H9 (cell line): Measurements from ENCODE around the gene FAM78A. TPM values are rescaled to one million over a fixed set of nuclear protein-coding genes. Genes with fewer than 3 reads are reported as not detected.

Experiments used
- DNase-seq: peaks from one replicate; pipeline ENCODE4 v3.0.0-alpha.2; 2017
- H2AFZ ChIP-seq: one replicate; pipeline ENCODE4 v1.6.1; 2013; ENCODE audit warnings: mild to moderate bottlenecking, low read length, control low read depth, moderate library complexity
- H2AK5ac ChIP-seq: 2 replicates; pipeline ENCODE4 v1.6.1; 2013; ENCODE audit warnings: low read length, control low read depth, mixed read lengths; ENCODE audit not compliant: insufficient read length
- H2BK120ac ChIP-seq: one replicate; pipeline ENCODE4 v1.6.1; 2013; ENCODE audit warnings: low read depth, mild to moderate bottlenecking, low read length, control low read depth, inconsistent platforms; ENCODE audit not compliant: poor library complexity, severe bottlenecking
- H2BK12ac ChIP-seq: 2 replicates; pipeline ENCODE4 v1.6.1; 2013; ENCODE audit warnings: low read length, control low read depth, mixed read lengths, low read depth; ENCODE audit not compliant: insufficient read length
- H2BK15ac ChIP-seq: 2 replicates; pipeline ENCODE4 v1.6.1; 2013; ENCODE audit warnings: low read depth, low read length, control low read depth
- H2BK20ac ChIP-seq: one replicate; pipeline ENCODE4 v1.6.1; 2013; ENCODE audit warnings: low read depth, mild to moderate bottlenecking, low read length, control low read depth, inconsistent platforms; ENCODE audit not compliant: poor library complexity, severe bottlenecking
- H2BK5ac ChIP-seq: 2 replicates; pipeline ENCODE4 v1.6.1; 2013; ENCODE audit warnings: low read length, control low read depth, mixed read lengths; ENCODE audit not compliant: insufficient read length
- H3K14ac ChIP-seq: 2 replicates; pipeline ENCODE4 v1.6.1; 2013; ENCODE audit warnings: low read length, control low read depth; ENCODE audit not compliant: insufficient read depth
- H3K18ac ChIP-seq: 2 replicates; pipeline ENCODE4 v1.6.1; 2013; ENCODE audit warnings: low read depth, mild to moderate bottlenecking, mixed read lengths, low read length, control low read depth; ENCODE audit not compliant: insufficient read length
- H3K23ac ChIP-seq: 2 replicates; pipeline ENCODE4 v1.6.1; 2013; ENCODE audit warnings: low read length, control low read depth, mixed read lengths, low read depth; ENCODE audit not compliant: insufficient read length
- H3K23me2 ChIP-seq: 2 replicates; pipeline ENCODE4 v1.6.1; 2013; ENCODE audit warnings: low read depth, mild to moderate bottlenecking, mixed read lengths, low read length, control low read depth; ENCODE audit not compliant: insufficient read length, poor library complexity, severe bottlenecking
- H3K27ac ChIP-seq: 2 replicates; pipeline ENCODE4 v1.5.1; 2013; ENCODE audit warnings: low read length, control low read depth, mixed read lengths, low read depth; ENCODE audit not compliant: insufficient read length
- H3K27me3 ChIP-seq: 2 replicates; pipeline ENCODE4 v1.6.1; 2013; ENCODE audit warnings: low read length, control low read depth, inconsistent platforms; ENCODE audit not compliant: insufficient read depth
- H3K4ac ChIP-seq: 2 replicates; pipeline ENCODE4 v1.6.1; 2013; ENCODE audit warnings: low read depth, mild to moderate bottlenecking, control low read depth, inconsistent platforms, low read length, moderate library complexity
- H3K4me1 ChIP-seq: 2 replicates; pipeline ENCODE4 v1.6.1; 2013; ENCODE audit warnings: low read length, control low read depth, inconsistent platforms; ENCODE audit not compliant: insufficient read depth
- H3K4me2 ChIP-seq: 2 replicates; pipeline ENCODE4 v1.6.1; 2013; ENCODE audit warnings: low read length, control low read depth, mixed read lengths; ENCODE audit not compliant: insufficient read length, insufficient read depth
- H3K56ac ChIP-seq: 2 replicates; pipeline ENCODE4 v1.6.1; 2013; ENCODE audit warnings: low read depth, mild to moderate bottlenecking, mixed read lengths, low read length, control low read depth; ENCODE audit not compliant: insufficient read length
- H3K79me1 ChIP-seq: 2 replicates; pipeline ENCODE4 v1.6.1; 2013; ENCODE audit warnings: low read depth, mild to moderate bottlenecking, moderate library complexity, low read length, control low read depth, inconsistent platforms; ENCODE audit not compliant: insufficient read depth, poor library complexity, severe bottlenecking
- H3K79me2 ChIP-seq: 2 replicates; pipeline ENCODE4 v1.6.1; 2013; ENCODE audit warnings: low read length, control low read depth, inconsistent platforms; ENCODE audit not compliant: insufficient read depth
- H3K9ac ChIP-seq: 2 replicates; pipeline ENCODE4 v1.6.1; 2013; ENCODE audit warnings: low read length, control low read depth, mixed read lengths; ENCODE audit not compliant: insufficient read length; ENCODE audit errors: extremely low read depth
- H3K9me3 ChIP-seq: one replicate; pipeline ENCODE4 v1.6.1; 2013; ENCODE audit warnings: low read depth, low read length, inconsistent platforms; ENCODE audit not compliant: control insufficient read depth
- H3T11ph ChIP-seq: one replicate; pipeline ENCODE4 v1.6.1; 2013; ENCODE audit warnings: mild to moderate bottlenecking, low read length, control low read depth, inconsistent platforms
- H4K20me1 ChIP-seq: one replicate; pipeline ENCODE4 v1.6.1; 2013; ENCODE audit not compliant: control insufficient read depth, insufficient read length, insufficient read depth
- H4K5ac ChIP-seq: 2 replicates; pipeline ENCODE4 v1.6.1; 2013; ENCODE audit warnings: low read depth, mild to moderate bottlenecking, mixed read lengths, low read length, control low read depth; ENCODE audit not compliant: insufficient read length
- H4K8ac ChIP-seq: replicated peaks from 2 replicates; pipeline ENCODE4 v1.6.1; 2013; ENCODE audit warnings: low read length, control low read depth, mixed read lengths, low read depth; ENCODE audit not compliant: insufficient read length
- H4K91ac ChIP-seq: 2 replicates; pipeline ENCODE4 v1.6.1; 2013; ENCODE audit warnings: low read depth, mild to moderate bottlenecking, moderate library complexity, mixed read lengths, low read length, control low read depth; ENCODE audit not compliant: insufficient read length
- H3K27ac Mint-ChIP-seq, 3 experiments: 2 replicates in 2 of 3; 3 replicates in 1 of 3; pipeline ENCODE4 v1.8.0; 2020 to 2021; ENCODE audit warnings: mixed read lengths in 3 of 3, mild to moderate bottlenecking in 1 of 3, moderate library complexity in 1 of 3
- H3K27me3 Mint-ChIP-seq: 2 replicates; pipeline ENCODE4 v1.8.0; 2021; ENCODE audit warnings: low read depth, mild to moderate bottlenecking, moderate library complexity, mixed read lengths
- H3K36me3 Mint-ChIP-seq, 3 experiments: 2 replicates in 2 of 3; 3 replicates in 1 of 3; pipeline ENCODE4 v1.8.0; 2020 to 2021; ENCODE audit warnings: low read depth in 3 of 3, mixed read lengths in 3 of 3; ENCODE audit not compliant: insufficient read depth in 1 of 3
- H3K4me1 Mint-ChIP-seq, 2 experiments: 2 replicates each; pipeline ENCODE4 v1.8.0; 2020; ENCODE audit warnings: mixed read lengths in 2 of 2
- H3K4me3 Mint-ChIP-seq, 2 experiments: 2 replicates in 1 of 2; 3 replicates in 1 of 2; pipeline ENCODE4 v1.8.0; 2020 to 2021; ENCODE audit warnings: mild to moderate bottlenecking in 2 of 2, mixed read lengths in 2 of 2, moderate library complexity in 1 of 2
- H3K9me3 Mint-ChIP-seq, 2 experiments: 2 replicates in 1 of 2; 3 replicates in 1 of 2; pipeline ENCODE4 v1.8.0; 2020; ENCODE audit warnings: mild to moderate bottlenecking in 2 of 2, mixed read lengths in 2 of 2, moderate library complexity in 1 of 2
- WGBS: extraction: QIAGEN DNeasy Blood & Tissue Kit; methylation state at CpG from one replicate; pipeline ENCODE4 v1.1.7; 2013; ENCODE audit warnings: missing lambda C conversion rate, low lambda C conversion rate, mixed read lengths; ENCODE audit not compliant: insufficient read length; ENCODE audit errors: extremely low coverage; 5-methylcytosine and 5-hydroxymethylcytosine counted together
- total RNA-seq: library from RNA; stranded (reverse); gene quantifications from 2 replicates; pipeline ENCODE4 v1.2.1, GENCODE V29; 2021
- TF ChIP-seq, protein P1 (sequence below): fragments of 200-600 bp; sonication (generic); conservative IDR thresholded peaks from 3 replicates; pipeline ENCODE4 v1.8.0; 2021; ENCODE audit warnings: antibody characterized with exemption, mild to moderate bottlenecking

The FAM78A gene
- total RNA-seq, 1 experiment from 2014 or later = 1.9 TPM

DNA sequence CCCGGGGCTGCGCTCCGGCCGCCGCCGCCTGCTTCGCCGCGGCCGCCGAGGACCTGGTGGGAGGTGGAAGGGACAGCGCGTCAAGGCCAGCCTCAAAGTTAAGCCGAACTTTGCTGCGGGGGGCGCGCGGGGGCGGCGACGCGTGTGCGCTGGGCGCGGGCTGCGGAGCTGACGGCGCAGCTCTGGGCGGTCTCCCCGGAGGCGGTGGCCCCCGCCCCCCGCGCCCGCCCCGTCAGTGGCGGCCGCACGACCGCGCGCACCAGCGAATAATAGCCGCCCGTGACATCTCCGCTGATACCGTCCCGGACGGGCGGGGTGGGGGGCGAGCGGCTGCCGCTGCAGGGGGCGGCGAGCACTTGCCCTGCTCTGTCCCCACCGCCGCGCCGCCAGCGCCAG lies 579 bp upstream of the FAM78A start:
- Histone ChIP-seq H3T11ph (no peak overlapping the region), H3K56ac (no peak overlapping the region), H2BK12ac (no peak overlapping the region), H3K23me2 (peaks cover 6% of the 10 kb centered on the region), H3K23ac (no peak overlapping the region), H3K9ac (no peak overlapping the region), H4K91ac (no peak overlapping the region), H2BK120ac (no peak overlapping the region), H4K8ac (no peak overlapping the region), H3K79me1 (no peaks in the 10 kb centered on the region), H3K14ac (no peak overlapping the region), H3K9me3 (no peaks in the 10 kb centered on the region), H3K27ac (no peak overlapping the region), H4K20me1 (peaks cover 2% of the 10 kb centered on the region), H3K4me2 (peak overlapping the region; percentile 3), H3K27me3 (peaks cover 6% of the 10 kb centered on the region; the same call in 1 of the 2 replicates), H2AK5ac (no peak overlapping the region), H2AFZ (no peak overlapping the region), H4K5ac (no peak overlapping the region), H2BK5ac (no peak overlapping the region), H2BK20ac (no peak overlapping the region), H3K79me2 (no peaks in the 10 kb centered on the region), H2BK15ac (no peak overlapping the region), H3K4ac (no peak overlapping the region), H3K4me1 (0 out of 2 replicates have a peak, but pooled peaks cover 3% of the 10 kb centered on the region), H3K18ac (no peak overlapping the region)
- peak overlapping the region; percentile 8 to 35; a peak in 1 of 5 replicates for H3K4me3 Mint-ChIP-seq
- H3K27ac Mint-ChIP-seq = no peak overlapping the region
- H3K36me3 Mint-ChIP-seq = no peaks in the 10 kb centered on the region; a peak in 1 of 7 replicates
- H3K9me3 Mint-ChIP-seq = no peaks in the 10 kb centered on the region; a peak in 1 of 5 replicates
- H3K4me1 Mint-ChIP-seq = peaks cover 20 to 39% of the 10 kb centered on the region in 2 experiments
- peaks cover 45% of the 10 kb centered on the region for H3K27me3 Mint-ChIP-seq
- TF ChIP-seq, protein P1, sequence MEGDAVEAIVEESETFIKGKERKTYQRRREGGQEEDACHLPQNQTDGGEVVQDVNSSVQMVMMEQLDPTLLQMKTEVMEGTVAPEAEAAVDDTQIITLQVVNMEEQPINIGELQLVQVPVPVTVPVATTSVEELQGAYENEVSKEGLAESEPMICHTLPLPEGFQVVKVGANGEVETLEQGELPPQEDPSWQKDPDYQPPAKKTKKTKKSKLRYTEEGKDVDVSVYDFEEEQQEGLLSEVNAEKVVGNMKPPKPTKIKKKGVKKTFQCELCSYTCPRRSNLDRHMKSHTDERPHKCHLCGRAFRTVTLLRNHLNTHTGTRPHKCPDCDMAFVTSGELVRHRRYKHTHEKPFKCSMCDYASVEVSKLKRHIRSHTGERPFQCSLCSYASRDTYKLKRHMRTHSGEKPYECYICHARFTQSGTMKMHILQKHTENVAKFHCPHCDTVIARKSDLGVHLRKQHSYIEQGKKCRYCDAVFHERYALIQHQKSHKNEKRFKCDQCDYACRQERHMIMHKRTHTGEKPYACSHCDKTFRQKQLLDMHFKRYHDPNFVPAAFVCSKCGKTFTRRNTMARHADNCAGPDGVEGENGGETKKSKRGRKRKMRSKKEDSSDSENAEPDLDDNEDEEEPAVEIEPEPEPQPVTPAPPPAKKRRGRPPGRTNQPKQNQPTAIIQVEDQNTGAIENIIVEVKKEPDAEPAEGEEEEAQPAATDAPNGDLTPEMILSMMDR = no peak
- WGBS = no CpG with 5 or more reads among the region's 60 CpGs
- DNase-seq = no peak
